H1 (cell line): ENCODE results near the gene EID1. TPM values are rescaled to one million over a fixed set of nuclear protein-coding genes. Genes with fewer than 3 reads are reported as not detected.

Experiments used
- CTCF ChIA-PET: fragments of 300-600 bp; sonication (Branson Sonifier 250); formaldehyde crosslinking; loops from one replicate; lab custom pipeline; 2021; ENCODE audit not compliant: partially characterized antibody; lab: Charles Lee
- POLR2A ChIA-PET: fragments of 300-600 bp; sonication (Branson Sonifier 250); formaldehyde crosslinking; loops from one replicate; lab custom pipeline; 2021; ENCODE audit warnings: inconsistent platforms; ENCODE audit not compliant: partially characterized antibody; lab: Charles Lee
- DNase-seq, 2 experiments: peaks; one replicate each; pipeline versions ENCODE4 v3.0.0 to v3.0.0-alpha.2; 2010 to 2022; ENCODE audit warnings: low spot score in 2 of 2, low read depth in 1 of 2, mixed read lengths in 1 of 2
- FAIRE-seq: peaks from 2 replicates; lab custom pipeline; 2011; peaks lifted over from hg19 to GRCh38; lab: Jason Lieb, UNC
- H2AFZ ChIP-seq: 2 replicates; pipeline ENCODE4 v1.8.1; 2012; ENCODE audit warnings: low read length, inconsistent platforms
- H2AK5ac ChIP-seq: 2 replicates; pipeline ENCODE4 v1.6.1; 2013; ENCODE audit warnings: low read depth, low read length
- H2BK120ac ChIP-seq: replicated peaks from 2 replicates; pipeline ENCODE3; 2013; ENCODE audit warnings: low read depth, low read length, inconsistent platforms
- H2BK12ac ChIP-seq: 2 replicates; pipeline ENCODE4 v1.6.1; 2013; ENCODE audit warnings: low read depth, low read length
- H2BK15ac ChIP-seq: 2 replicates; pipeline ENCODE4 v1.6.1; 2013; ENCODE audit warnings: low read length
- H2BK20ac ChIP-seq: 2 replicates; pipeline ENCODE4 v1.6.1; 2013; ENCODE audit warnings: low read length
- H2BK5ac ChIP-seq: 2 replicates; pipeline ENCODE4 v1.6.1; 2013; ENCODE audit warnings: low read depth, low read length
- H3K14ac ChIP-seq: 2 replicates; pipeline ENCODE4 v1.6.1; 2013; ENCODE audit warnings: inconsistent platforms; ENCODE audit not compliant: insufficient read length
- H3K18ac ChIP-seq: 2 replicates; pipeline ENCODE4 v1.6.1; 2013; ENCODE audit warnings: low read length; ENCODE audit errors: extremely low read depth
- H3K23ac ChIP-seq: 2 replicates; pipeline ENCODE4 v1.6.1; 2013; ENCODE audit warnings: inconsistent platforms; ENCODE audit not compliant: insufficient read length
- H3K23me2 ChIP-seq: 2 replicates; pipeline ENCODE4 v1.6.1; 2013; ENCODE audit warnings: low read depth, low read length
- H3K27ac ChIP-seq: 2 replicates; pipeline ENCODE4 v1.6.1; 2011; ENCODE audit warnings: low read depth, low read length, inconsistent platforms
- H3K27me3 ChIP-seq, 4 experiments: replicated peaks in 1 of 4; 1 replicate in 1 of 4; 2 replicates in 3 of 4; pipeline versions ENCODE4 v1.6.1 to v1.8.1; 2011 to 2013; ENCODE audit warnings: low read length in 3 of 4, mild to moderate bottlenecking in 3 of 4, inconsistent platforms in 2 of 4, mixed read lengths in 2 of 4, moderate library complexity in 1 of 4; ENCODE audit not compliant: control insufficient read depth in 3 of 4, insufficient read depth in 3 of 4; ENCODE audit errors: extremely low read depth in 1 of 4
- H3K36me3 ChIP-seq, 4 experiments: 2 replicates each; pipeline versions ENCODE4 v1.6.1 to v1.8.1; 2011 to 2013; ENCODE audit warnings: mild to moderate bottlenecking in 4 of 4, low read length in 3 of 4, moderate library complexity in 2 of 4, control low read depth in 1 of 4, inconsistent platforms in 1 of 4; ENCODE audit not compliant: insufficient read depth in 4 of 4, control insufficient read depth in 2 of 4
- H3K4ac ChIP-seq: replicated peaks from 2 replicates; pipeline ENCODE3; 2013; ENCODE audit warnings: low read length, low read depth, mixed read lengths, inconsistent platforms; ENCODE audit not compliant: insufficient read length
- H3K4me1 ChIP-seq, 4 experiments: replicated peaks in 1 of 4; 1 replicate in 1 of 4; 2 replicates in 3 of 4; pipeline versions ENCODE4 v1.6.1 to v1.8.1; 2011 to 2013; ENCODE audit warnings: low read length in 3 of 4, inconsistent platforms in 2 of 4, mixed read lengths in 1 of 4; ENCODE audit not compliant: insufficient read depth in 4 of 4, control insufficient read depth in 3 of 4
- H3K4me2 ChIP-seq, 2 experiments: 2 replicates each; pipeline versions ENCODE4 v1.6.1 to v1.8.1; 2011 to 2013; ENCODE audit warnings: low read depth in 2 of 2, low read length in 2 of 2, control low read depth in 1 of 2, inconsistent platforms in 1 of 2, mild to moderate bottlenecking in 1 of 2; ENCODE audit not compliant: insufficient read depth in 1 of 2
- H3K4me3 ChIP-seq, 4 experiments: fragments of 200-600, 300-600 bp in 1 of 4; sonication (generic), shearing (Covaris generic), sonication (Bioruptor Twin) in 1 of 4; 2 replicates each; pipeline versions ENCODE4 v1.5.1 to v1.8.1; 2011 to 2016; ENCODE audit warnings: low read length in 4 of 4, low read depth in 3 of 4, control low read depth in 2 of 4, inconsistent platforms in 2 of 4, mild to moderate bottlenecking in 2 of 4, mixed read lengths in 1 of 4, moderate library complexity in 1 of 4; ENCODE audit not compliant: insufficient read depth in 2 of 4; ENCODE audit errors: extremely low read depth in 1 of 4
- H3K56ac ChIP-seq: replicated peaks from 2 replicates; pipeline ENCODE3; 2013; ENCODE audit warnings: low read depth, mild to moderate bottlenecking, mixed read lengths, low read length, inconsistent platforms; ENCODE audit not compliant: insufficient read length
- H3K79me1 ChIP-seq: 2 replicates; pipeline ENCODE4 v1.6.1; 2013; ENCODE audit warnings: low read depth, low read length, control low read depth
- H3K79me2 ChIP-seq, 2 experiments: 2 replicates each; pipeline versions ENCODE4 v1.6.1 to v1.8.1; 2012 to 2013; ENCODE audit warnings: low read length in 2 of 2, mild to moderate bottlenecking in 2 of 2, inconsistent platforms in 1 of 2; ENCODE audit not compliant: insufficient read depth in 2 of 2, control insufficient read depth in 1 of 2
- H3K9ac ChIP-seq, 4 experiments: replicated peaks in 1 of 4; 1 replicate in 1 of 4; 2 replicates in 3 of 4; pipeline versions ENCODE4 v1.6.1 to v1.8.1; 2011 to 2013; ENCODE audit warnings: low read depth in 3 of 4, low read length in 3 of 4, control low read depth in 2 of 4, mild to moderate bottlenecking in 2 of 4, moderate library complexity in 2 of 4, inconsistent platforms in 1 of 4; ENCODE audit errors: extremely low read depth in 1 of 4
- H3K9me3 ChIP-seq, 2 experiments: 2 replicates each; pipeline versions ENCODE4 v1.6.1 to v1.8.1; 2012 to 2013; ENCODE audit warnings: mild to moderate bottlenecking in 2 of 2, moderate library complexity in 2 of 2, control low read depth in 1 of 2, inconsistent platforms in 1 of 2, low read depth in 1 of 2, low read length in 1 of 2, mixed read lengths in 1 of 2; ENCODE audit not compliant: insufficient read depth in 2 of 2
- H4K20me1 ChIP-seq, 2 experiments: replicated peaks in 1 of 2; 2 replicates each; pipeline versions ENCODE3 to v1.8.1; 2011 to 2013; ENCODE audit warnings: inconsistent platforms in 2 of 2, low read length in 2 of 2, mild to moderate bottlenecking in 1 of 2; ENCODE audit not compliant: insufficient read depth in 2 of 2, control insufficient read depth in 1 of 2
- H4K5ac ChIP-seq: 2 replicates; pipeline ENCODE4 v1.6.1; 2013; ENCODE audit warnings: low read length, low read depth, mixed read lengths, inconsistent platforms; ENCODE audit not compliant: insufficient read length
- H4K8ac ChIP-seq: 2 replicates; pipeline ENCODE4 v1.8.0; 2013; ENCODE audit warnings: mild to moderate bottlenecking, moderate library complexity, low read length, inconsistent platforms; ENCODE audit not compliant: insufficient read depth; ENCODE audit errors: extremely low read depth
- H4K91ac ChIP-seq: replicated peaks from 2 replicates; pipeline ENCODE3; 2013; ENCODE audit warnings: low read length, mixed read lengths, inconsistent platforms; ENCODE audit not compliant: insufficient read length
- CBX8 ChIP-seq: fragments of 300-800, 300-1000 bp; sonication (generic); IDR thresholded peaks from 2 replicates; pipeline ENCODE4 v1.7.1; 2016; ENCODE audit warnings: low read depth, low read length, borderline replicate concordance
- EGR1 ChIP-seq: IDR thresholded peaks from 2 replicates; pipeline ENCODE4 v1.6.1; 2011; ENCODE audit warnings: low read depth, low read length, borderline replicate concordance
- GABPA ChIP-seq: IDR thresholded peaks from 2 replicates; pipeline ENCODE4 v1.6.1; 2011; ENCODE audit warnings: mild to moderate bottlenecking, low read length, moderate library complexity, borderline replicate concordance; ENCODE audit not compliant: insufficient read depth
- GTF2F1 ChIP-seq: IDR thresholded peaks from 2 replicates; pipeline ENCODE4 v1.6.1; 2012; ENCODE audit warnings: low read depth, low read length, improper control_type of control experiment, borderline replicate concordance
- JUND ChIP-seq: IDR thresholded peaks from 2 replicates; pipeline ENCODE4 v1.6.1; 2011; ENCODE audit warnings: mild to moderate bottlenecking, improper control_type of control experiment, low read length
- MAFK ChIP-seq: IDR thresholded peaks from 2 replicates; pipeline ENCODE4 v1.6.1; 2012; ENCODE audit warnings: low read depth, mild to moderate bottlenecking, improper control_type of control experiment, low read length
- POLR2AphosphoS5 ChIP-seq: IDR thresholded peaks from 2 replicates; pipeline ENCODE4 v1.6.1; 2011; ENCODE audit warnings: low read depth, low read length
- RAD21 ChIP-seq, 2 experiments: IDR thresholded peaks in 1 of 2; conservative IDR thresholded peaks in 1 of 2; 2 replicates each; pipeline ENCODE4 v1.6.1; 2011; ENCODE audit warnings: low read depth in 2 of 2, low read length in 2 of 2, improper control_type of control experiment in 1 of 2, inconsistent platforms in 1 of 2, mild to moderate bottlenecking in 1 of 2, moderate library complexity in 1 of 2
- RFX5 ChIP-seq: IDR thresholded peaks from 2 replicates; pipeline ENCODE4 v1.6.1; 2011; ENCODE audit warnings: low read depth, low read length, improper control_type of control experiment, borderline replicate concordance
- SIN3A ChIP-seq, 2 experiments: IDR thresholded peaks in 1 of 2; conservative IDR thresholded peaks in 1 of 2; 2 replicates each; pipeline ENCODE4 v1.6.1; 2011 to 2012; ENCODE audit warnings: low read length in 2 of 2, improper control_type of control experiment in 1 of 2, low read depth in 1 of 2, mild to moderate bottlenecking in 1 of 2
- SIRT6 ChIP-seq: IDR thresholded peaks from one replicate; pipeline ENCODE4 v1.7.1; 2012; ENCODE audit warnings: low read length, inconsistent platforms
- SP2 ChIP-seq: IDR thresholded peaks from 2 replicates; pipeline ENCODE4 v1.6.1; 2012; ENCODE audit warnings: mild to moderate bottlenecking, low read length, inconsistent platforms
- TAF7 ChIP-seq: optimal IDR thresholded peaks from 2 replicates; pipeline ENCODE3; 2011; ENCODE audit warnings: low read depth, mild to moderate bottlenecking, inconsistent platforms, low read length, moderate library complexity, borderline replicate concordance
- WGBS, 2 experiments: shearing (Covaris generic) in 1 of 2; methylation state at CpG; one replicate each; pipeline versions ENCODE4 v1.1.6 to v1.1.7; 2013 to 2015; ENCODE audit warnings: low lambda C conversion rate in 2 of 2, mixed read lengths in 2 of 2, inconsistent platforms in 1 of 2, low coverage in 1 of 2, missing lambda C conversion rate in 1 of 2; ENCODE audit not compliant: insufficient replicate concordance in 2 of 2, insufficient coverage in 1 of 2, insufficient read length in 1 of 2; ENCODE audit errors: extremely low coverage in 1 of 2, missing lambda C conversion rate in 1 of 2; 5-methylcytosine and 5-hydroxymethylcytosine counted together
- polyA plus RNA-seq, 7 experiments: library from polyadenylated mRNA; depleted of rRNA in 3 of 7; stranded (reverse) in 5 of 7; unstranded in 2 of 7; fragments of >200 nt in 5 of 7; fragments of 200-250 nt in 2 of 7; gene quantifications; 1 replicate in 5 of 7; 2 replicates in 1 of 7; 4 replicates in 1 of 7; pipeline versions ENCODE4 v1.2.1 to v1.2.3, GENCODE V29; 2011 to 2013; ENCODE audit warnings: missing spikeins in 2 of 7, mixed read lengths in 2 of 7
- total RNA-seq: library from RNA; stranded (reverse); fragmentation: NEBNext Ultra II Directional; extraction: Animal tissue kit (Norgen Biotek cat#: 25700); gene quantifications from 2 replicates; pipeline ENCODE4 v1.2.1, GENCODE V29; 2021
- TF ChIP-seq, protein P1 (sequence below): IDR thresholded peaks from 2 replicates; pipeline ENCODE4 v1.6.1; 2012; ENCODE audit warnings: inconsistent platforms

The EID1 gene
- total and polyA plus RNA-seq, 2 of the 8 experiments (the other 6 are each of a cell fraction or from before 2014, with no cell fraction given), result 101 to 110 TPM

DNA sequence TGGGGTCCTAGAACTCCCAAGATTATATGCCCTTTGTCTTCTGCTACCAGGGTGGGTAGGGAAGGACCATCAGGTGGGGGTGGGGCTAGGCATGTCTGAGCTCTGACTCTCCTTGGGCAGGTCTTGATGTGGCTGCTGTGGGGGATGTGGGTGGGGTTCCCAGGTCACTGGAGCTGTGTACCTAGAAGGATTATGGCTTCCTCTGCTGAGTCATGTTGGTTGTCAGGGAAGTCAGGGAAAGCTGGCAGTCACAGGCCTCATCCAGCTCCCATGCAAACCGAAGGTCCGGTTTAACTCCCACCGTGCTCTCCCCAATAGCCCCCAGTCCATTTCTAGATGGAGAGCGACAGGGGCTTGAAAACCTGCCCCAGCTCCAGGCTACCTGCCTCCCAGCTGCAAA is 35.2 kb downstream of the EID1 start:
- POLR2A ChIA-PET, result no interaction called here
- no peak overlapping the region for H2AK5ac ChIP-seq
- no peak for TF ChIP-seq MAFK
- no peak for TF ChIP-seq SIN3A (conservative IDR thresholded peaks at IDR 0.05 in 1 of 2, IDR thresholded peaks at IDR 0.05 in 1 of 2; ENCODE audit: low read depth in 1 of 2, low read length in 2 of 2)
- TF ChIP-seq EGR1, result no peak
- no peak for TF ChIP-seq GABPA
- no peak for TF ChIP-seq SIRT6
- TF ChIP-seq, protein P1, sequence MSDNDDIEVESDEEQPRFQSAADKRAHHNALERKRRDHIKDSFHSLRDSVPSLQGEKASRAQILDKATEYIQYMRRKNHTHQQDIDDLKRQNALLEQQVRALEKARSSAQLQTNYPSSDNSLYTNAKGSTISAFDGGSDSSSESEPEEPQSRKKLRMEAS, result no peak
- TF ChIP-seq POLR2AphosphoS5, result no peak
- no peak for TF ChIP-seq GTF2F1
- TF ChIP-seq RAD21 (IDR thresholded peaks at IDR 0.05 in 1 of 2, conservative IDR thresholded peaks at IDR 0.05 in 1 of 2; ENCODE audit: low read depth in 2 of 2, low read length in 2 of 2), result no peak
- TF ChIP-seq CBX8, result no peak
- TF ChIP-seq RFX5, result no peak
- no peak for TF ChIP-seq TAF7
- no peak for TF ChIP-seq SP2
- no peak for TF ChIP-seq JUND

More for the DNA sequence above, 35.2 kb downstream of the EID1 start:
- Histone ChIP-seq H2BK120ac (no peak overlapping the region), H3K23me2 (no peaks in the 10 kb centered on the region), H3K9ac (no peak overlapping the region), H2BK15ac (no peak overlapping the region), H3K4ac (no peak overlapping the region), H3K14ac (no peak overlapping the region), H4K91ac (no peak overlapping the region), H3K56ac (no peak overlapping the region), H3K27ac (no peak overlapping the region), H4K5ac (no peak overlapping the region), H2BK5ac (no peak overlapping the region), H3K23ac (no peak overlapping the region), H3K36me3 (no peaks in the 10 kb centered on the region), H3K4me2 (no peak overlapping the region), H2BK20ac (no peak overlapping the region), H3K4me3 (no peak overlapping the region), H3K79me1 (no peaks in the 10 kb centered on the region), H3K9me3 (no peaks in the 10 kb centered on the region), H2BK12ac (no peak overlapping the region), H3K4me1 (no peaks in the 10 kb centered on the region), H3K18ac (no peak overlapping the region), H2AFZ (no peak overlapping the region), H3K27me3 (no peaks in the 10 kb centered on the region), H4K8ac (no peak overlapping the region; the same call in 1 of the 2 replicates), H3K79me2 (no peaks in the 10 kb centered on the region), H4K20me1 (no peaks in the 10 kb centered on the region)
- DNase-seq, result no peak
- FAIRE-seq, result no peak
- CTCF ChIA-PET, result interaction anchor here (0.7 to 3.5 kb wide), 7 partner anchors 13 to 172 kb away, joined by 3 to 19 read pairs (median 4); partner anchors contain the start of gene EID1
- WGBS, 2 experiments, result 90% methylated on average over 4 of the region's 4 CpGs; no CpG with 5 or more reads in 1 of the 2 experiments
